CD14-positive monocyte (primary cell): ENCODE results near the gene C15orf62. TPM values are rescaled to one million over a fixed set of nuclear protein-coding genes. Genes with fewer than 3 reads are reported as not detected.

Source experiments
- DNase-seq, 3 donors: peaks; one replicate each; pipeline ENCODE4 v3.0.0-alpha.2; 2011 to 2022
- H2AFZ ChIP-seq: 2 replicates; pipeline ENCODE4 v1.6.0; 2012; ENCODE audit warnings: mild to moderate bottlenecking, low read depth, low read length, inconsistent platforms; ENCODE audit not compliant: insufficient read depth, poor library complexity, severe bottlenecking
- H3K27ac ChIP-seq, 2 donors: 1 replicate in 1 of 2; 2 replicates in 1 of 2; pipeline ENCODE4 v1.5.1; 2012 to 2013; ENCODE audit warnings: low read length in 2 of 2, control low read depth in 1 of 2, inconsistent platforms in 1 of 2, low read depth in 1 of 2, mild to moderate bottlenecking in 1 of 2
- H3K27me3 ChIP-seq, 2 donors: one replicate each; pipeline versions ENCODE4 v1.6.0 to v1.6.1; 2011 to 2013; ENCODE audit warnings: low read length in 2 of 2; ENCODE audit not compliant: control insufficient read depth in 2 of 2, insufficient read depth in 2 of 2
- H3K36me3 ChIP-seq, 2 donors: replicated peaks in 1 of 2; 1 replicate in 1 of 2; 2 replicates in 1 of 2; pipeline versions ENCODE4 v1.5.1 to v1.6.1; 2012 to 2013; ENCODE audit warnings: low read length in 2 of 2, control low read depth in 1 of 2, inconsistent platforms in 1 of 2, mild to moderate bottlenecking in 1 of 2; ENCODE audit not compliant: insufficient read depth in 2 of 2, control insufficient read depth in 1 of 2
- H3K4me1 ChIP-seq, 2 donors: 1 replicate in 1 of 2; 2 replicates in 1 of 2; pipeline versions ENCODE4 v1.5.1 to v1.6.1; 2012 to 2013; ENCODE audit warnings: low read length in 2 of 2, control low read depth in 1 of 2, inconsistent platforms in 1 of 2, mild to moderate bottlenecking in 1 of 2, moderate library complexity in 1 of 2; ENCODE audit not compliant: insufficient read depth in 2 of 2, control insufficient read depth in 1 of 2
- H3K4me2 ChIP-seq: replicated peaks from 2 replicates; pipeline ENCODE3; 2012; ENCODE audit warnings: low read length, moderate library complexity, mild to moderate bottlenecking; ENCODE audit not compliant: poor library complexity, severe bottlenecking; ENCODE audit errors: extremely low read depth
- H3K4me3 ChIP-seq, 3 experiments: fragments of 200-600 bp in 1 of 3; sonication (generic) in 1 of 3; replicated peaks in 1 of 3; 1 replicate in 2 of 3; 2 replicates in 1 of 3; pipeline ENCODE4 v1.5.1; 2011 to 2013; ENCODE audit warnings: low read length in 3 of 3, mild to moderate bottlenecking in 3 of 3, control low read depth in 2 of 3, low read depth in 2 of 3, inconsistent platforms in 1 of 3, moderate library complexity in 1 of 3
- H3K79me2 ChIP-seq: 2 replicates; pipeline ENCODE4 v1.6.0; 2012; ENCODE audit warnings: mild to moderate bottlenecking, control low read depth, inconsistent platforms, low read length, moderate library complexity; ENCODE audit not compliant: insufficient read depth
- H3K9ac ChIP-seq: 2 replicates; pipeline ENCODE4 v1.6.0; 2017; ENCODE audit warnings: low read length, mild to moderate bottlenecking; ENCODE audit not compliant: insufficient read depth, poor library complexity, severe bottlenecking
- H3K9me3 ChIP-seq, 2 donors: replicated peaks in 1 of 2; 1 replicate in 1 of 2; 2 replicates in 1 of 2; pipeline versions ENCODE4 v1.5.1 to v1.6.1; 2012 to 2013; ENCODE audit warnings: low read length in 2 of 2, control low read depth in 1 of 2; ENCODE audit not compliant: control insufficient read depth in 1 of 2, insufficient read depth in 1 of 2
- H4K20me1 ChIP-seq: 2 replicates; pipeline ENCODE4 v1.6.0; 2012; ENCODE audit warnings: mild to moderate bottlenecking, low read length, control low read depth, moderate library complexity; ENCODE audit not compliant: insufficient read depth
- H3K27ac Mint-ChIP-seq, 7 donors: one replicate each; pipeline ENCODE4 v1.8.0; 2020; ENCODE audit warnings: mild to moderate bottlenecking in 7 of 7, mixed read lengths in 7 of 7, moderate library complexity in 6 of 7, inconsistent platforms in 2 of 7
- H3K27me3 Mint-ChIP-seq, 3 donors: one replicate each; pipeline ENCODE4 v1.8.0; 2021 to 2022; ENCODE audit warnings: low read depth in 3 of 3, mild to moderate bottlenecking in 3 of 3, mixed read lengths in 3 of 3, moderate library complexity in 3 of 3, inconsistent platforms in 1 of 3
- H3K36me3 Mint-ChIP-seq, 2 donors: one replicate each; pipeline ENCODE4 v1.8.0; 2020; ENCODE audit warnings: mixed read lengths in 2 of 2, inconsistent platforms in 1 of 2, mild to moderate bottlenecking in 1 of 2
- H3K4me1 Mint-ChIP-seq: one replicate; pipeline ENCODE4 v1.8.0; 2020; ENCODE audit warnings: mild to moderate bottlenecking, mixed read lengths
- H3K4me3 Mint-ChIP-seq, 2 donors: one replicate each; pipeline ENCODE4 v1.8.0; 2020; ENCODE audit warnings: mild to moderate bottlenecking in 2 of 2, mixed read lengths in 2 of 2, moderate library complexity in 1 of 2
- H3K9me3 Mint-ChIP-seq, 7 donors: one replicate each; pipeline ENCODE4 v1.8.0; 2020 to 2022; ENCODE audit warnings: mixed read lengths in 7 of 7, mild to moderate bottlenecking in 6 of 7, moderate library complexity in 6 of 7, inconsistent platforms in 2 of 7
- CTCF ChIP-seq: fragments of 200-600 bp; IDR thresholded peaks from one replicate; pipeline ENCODE4 v1.8.0; 2022; ENCODE audit warnings: antibody characterized with exemption, mild to moderate bottlenecking
- WGBS: methylation state at CpG from one replicate; pipeline ENCODE4 v1.1.5; 2013; ENCODE audit warnings: missing lambda C conversion rate; ENCODE audit not compliant: insufficient coverage; 5-methylcytosine and 5-hydroxymethylcytosine counted together
- intact Hi-C, 2 donors: fragments of 100-400 bp; cut with micrococcal nuclease; formaldehyde crosslinking; loops; one replicate each; pipeline versions ENCODE4 v1.15.0 to v1.15.1; 2023
- polyA plus RNA-seq, 3 donors: library from polyadenylated mRNA; depleted of rRNA in 1 of 3; unstranded in 2 of 3; stranded (reverse) in 1 of 3; fragments of 300-500 nt in 2 of 3; fragments of >200 nt in 1 of 3; fragmentation: Illumina TruSeq in 2 of 3; gene quantifications; 1 replicate in 2 of 3; 2 replicates in 1 of 3; pipeline ENCODE4 v1.2.3, GENCODE V29; 2012 to 2021
- small RNA-seq: library from RNA; depleted of rRNA; stranded (forward); fragments of <200 nt; gene quantifications from one replicate; pipeline ENCODE3, GENCODE V24; 2012; ENCODE audit warnings: low read depth; ENCODE audit not compliant: insufficient read length

C15orf62 gene
- polyA plus RNA-seq, 3 donors, result 0.23 to 0.25 TPM; not detected in 1

DNA sequence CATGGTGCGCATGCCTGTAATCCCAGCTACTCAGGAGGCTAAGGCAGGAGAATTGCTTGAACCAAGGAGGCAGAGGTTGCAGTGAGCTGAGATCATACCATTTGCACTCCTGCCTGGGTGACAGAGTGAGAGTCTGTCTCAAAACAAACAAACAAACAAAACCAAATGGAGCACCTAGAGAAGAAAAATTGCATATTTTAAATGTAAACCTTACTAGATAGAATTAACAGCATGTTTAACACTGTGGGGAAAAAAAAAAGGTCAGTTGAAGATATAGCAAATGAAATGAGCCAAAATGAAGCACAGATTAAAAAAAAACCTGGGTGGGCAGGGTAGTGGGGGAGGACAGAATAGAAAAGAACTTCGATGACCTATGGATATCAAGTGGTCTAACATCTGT, 51.4 kb downstream of the C15orf62 start:
- Histone ChIP-seq H3K27me3 (no peaks in the 10 kb centered on the region), H3K79me2 (no peaks in the 10 kb centered on the region), H3K4me2 (no peak overlapping the region), H3K36me3 (no peaks in the 10 kb centered on the region), H3K4me3 (no peak overlapping the region), H3K27ac (no peak overlapping the region), H4K20me1 (no peaks in the 10 kb centered on the region), H3K4me1 (no peaks in the 10 kb centered on the region), H2AFZ (no peak overlapping the region), H3K9me3 (no peaks in the 10 kb centered on the region), H3K9ac (no peak overlapping the region)
- WGBS, result 100% methylated on average over 1 of the region's 2 CpGs
- DNase-seq, result no peak
- TF ChIP-seq CTCF, result no peak
- Mint-ChIP-seq H3K4me1 (no peaks in the 10 kb centered on the region), H3K36me3 (no peaks in the 10 kb centered on the region), H3K27me3 (peaks cover 0 to 3% (median 3%) of the 10 kb centered on the region in 3 donors), H3K9me3 (no peaks in the 10 kb centered on the region), H3K27ac (no peak overlapping the region), H3K4me3 (no peak overlapping the region)
- intact Hi-C loops, result no loop called here

Small RNA genes lying within 50 kb of the gene (small RNA-seq; reads per million reads assigned to genes)
- not detected for gene SUMO2P15

Other genes starting within 250 kb of the C15orf62 start
- 10 to 100 TPM in 2 of 3 donors, 1 to 10 TPM in 1; 7.5 to 37.3 (median 30.8) TPM for gene CCDC32, start 204.9 kb upstream of the C15orf62 start, polyA plus RNA-seq
- gene RPUSD2, start 200.7 kb upstream of the C15orf62 start, polyA plus RNA-seq, result 1 to 10 TPM; 1.1 to 6.3 (median 4.3) TPM
- gene KNL1, start 175.7 kb upstream of the C15orf62 start, polyA plus RNA-seq, result under 1 TPM; 0.13 to 0.38 (median 0.16) TPM
- under 1 TPM in 2 of 3 donors, not detected in 1; 0.28 to 0.61 TPM for gene RAD51, start 74.8 kb upstream of the C15orf62 start, polyA plus RNA-seq
- 10 to 100 TPM in 2 of 3 donors, 1 to 10 TPM in 1; 9.8 to 13.5 (median 13.2) TPM for gene RMDN3, start 14.7 kb upstream of the C15orf62 start, polyA plus RNA-seq
- gene GCHFR, start 5.9 kb upstream of the C15orf62 start, polyA plus RNA-seq, result 10 to 100 TPM; 19.1 to 46.7 (median 45.9) TPM
- 10 to 100 TPM in 2 of 3 donors, 1 to 10 TPM in 1; 8.2 to 62.9 (median 10.3) TPM for gene ZFYVE19, start 37.1 kb downstream of the C15orf62 start, polyA plus RNA-seq
- gene DNAJC17, start 37.5 kb downstream of the C15orf62 start, polyA plus RNA-seq, result 10 to 100 TPM; 15.7 to 31.6 (median 21.5) TPM
- gene PPP1R14D, start 58.7 kb downstream of the C15orf62 start, polyA plus RNA-seq, result not detected
- gene SPINT1, start 74.1 kb downstream of the C15orf62 start, polyA plus RNA-seq, result 10 to 100 TPM; 17.1 to 46.5 (median 21.5) TPM
- under 1 TPM in 1 of 3 donors, not detected in 2; 0.08 TPM for gene RHOV, start 104.3 kb downstream of the C15orf62 start, polyA plus RNA-seq
- gene VPS18, start 124.5 kb downstream of the C15orf62 start, polyA plus RNA-seq, result 10 to 100 TPM; 12.1 to 22.8 (median 21.8) TPM
- under 1 TPM in 1 of 3 donors, not detected in 2; 0.07 TPM for gene DLL4, start 159.4 kb downstream of the C15orf62 start, polyA plus RNA-seq
- under 1 TPM in 1 of 3 donors, not detected in 2; 0.15 TPM for gene CHAC1, start 183.5 kb downstream of the C15orf62 start, polyA plus RNA-seq